ENCODE data around the gene SLC35G4.

SLC35G4 gene

DNA sequence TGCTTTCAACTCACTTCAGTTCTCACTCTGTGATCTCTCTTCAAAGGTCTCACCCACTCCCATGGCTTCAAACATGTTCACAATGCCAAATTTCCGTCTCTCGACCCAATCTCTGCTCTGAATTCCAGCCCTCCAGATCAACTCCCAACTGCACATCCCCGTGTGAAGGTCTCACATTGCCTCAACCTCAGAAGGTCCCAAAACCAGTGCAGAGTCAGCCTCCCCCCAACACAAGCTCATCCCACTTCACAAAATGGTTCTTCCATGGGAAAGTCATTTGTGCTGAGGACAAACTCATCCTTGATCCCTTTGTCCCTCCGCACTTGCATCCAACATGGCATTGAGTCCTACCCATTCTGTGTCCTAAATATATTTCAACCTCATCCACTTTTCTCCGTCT is 48.6 kb downstream of the SLC35G4 start:
- DNase-seq (ENCODE audit: low read depth): no peak
- TF ChIP-seq, protein P1, sequence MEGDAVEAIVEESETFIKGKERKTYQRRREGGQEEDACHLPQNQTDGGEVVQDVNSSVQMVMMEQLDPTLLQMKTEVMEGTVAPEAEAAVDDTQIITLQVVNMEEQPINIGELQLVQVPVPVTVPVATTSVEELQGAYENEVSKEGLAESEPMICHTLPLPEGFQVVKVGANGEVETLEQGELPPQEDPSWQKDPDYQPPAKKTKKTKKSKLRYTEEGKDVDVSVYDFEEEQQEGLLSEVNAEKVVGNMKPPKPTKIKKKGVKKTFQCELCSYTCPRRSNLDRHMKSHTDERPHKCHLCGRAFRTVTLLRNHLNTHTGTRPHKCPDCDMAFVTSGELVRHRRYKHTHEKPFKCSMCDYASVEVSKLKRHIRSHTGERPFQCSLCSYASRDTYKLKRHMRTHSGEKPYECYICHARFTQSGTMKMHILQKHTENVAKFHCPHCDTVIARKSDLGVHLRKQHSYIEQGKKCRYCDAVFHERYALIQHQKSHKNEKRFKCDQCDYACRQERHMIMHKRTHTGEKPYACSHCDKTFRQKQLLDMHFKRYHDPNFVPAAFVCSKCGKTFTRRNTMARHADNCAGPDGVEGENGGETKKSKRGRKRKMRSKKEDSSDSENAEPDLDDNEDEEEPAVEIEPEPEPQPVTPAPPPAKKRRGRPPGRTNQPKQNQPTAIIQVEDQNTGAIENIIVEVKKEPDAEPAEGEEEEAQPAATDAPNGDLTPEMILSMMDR (IDR thresholded peaks at IDR 0.05; ENCODE audit: insufficient read depth, low read depth, low read length, missing control alignments): no peak
- no peak overlapping the region for H3K4me3 ChIP-seq (ENCODE audit: low read length)

- TF ChIP-seq, protein P1 (IDR thresholded peaks at IDR 0.05; ENCODE audit: insufficient read depth, low read depth, low read length, missing control alignments): no peak
- no peak overlapping the region for H3K4me3 ChIP-seq (ENCODE audit: low read length)
- peak; percentile 96 for DNase-seq (ENCODE audit: low read depth)
Observed at GRCh38 chr18:11658989-11659388, 49.6 kb downstream of the SLC35G4 start.
